Effector memory CD8-positive, alpha-beta T cell (primary cell): ENCODE data around the gene FAM20C.
"Not testable (repeated sequence)": the region's sequence is repeated elsewhere in the genome, so short reads cannot be mapped to it uniquely, and the experiment has no call there.

Experiments used
- ATAC-seq: fragments of 150-1000 bp; cut with Tn5 transposase; replicated peaks from 2 replicates; pipeline ENCODE4 v1.10.0; 2021; ENCODE audit warnings: mild to moderate bottlenecking, moderate library complexity
- DNase-seq, 3 experiments: peaks; one replicate each; pipeline ENCODE4 v3.0.0; 2021
- H3K27ac Mint-ChIP-seq, 2 donors: one replicate each; pipeline ENCODE4 v1.8.0; 2022; ENCODE audit warnings: mild to moderate bottlenecking in 2 of 2, mixed read lengths in 2 of 2, moderate library complexity in 2 of 2
- H3K27me3 Mint-ChIP-seq, 2 donors: one replicate each; pipeline ENCODE4 v1.8.0; 2022; ENCODE audit warnings: mixed read lengths in 2 of 2
- H3K36me3 Mint-ChIP-seq: one replicate; pipeline ENCODE4 v1.8.0; 2022; ENCODE audit warnings: mild to moderate bottlenecking, moderate library complexity, mixed read lengths; ENCODE audit not compliant: insufficient read depth
- H3K4me1 Mint-ChIP-seq, 2 donors: one replicate each; pipeline ENCODE4 v1.8.0; 2022; ENCODE audit warnings: low read depth in 2 of 2, mixed read lengths in 2 of 2
- H3K4me3 Mint-ChIP-seq, 2 donors: one replicate each; pipeline ENCODE4 v1.8.0; 2022; ENCODE audit warnings: mild to moderate bottlenecking in 2 of 2, mixed read lengths in 2 of 2, moderate library complexity in 2 of 2
- H3K9me3 Mint-ChIP-seq, 2 donors: one replicate each; pipeline ENCODE4 v1.8.0; 2022; ENCODE audit warnings: mixed read lengths in 2 of 2

Gene FAM20C

GRCh38 chr7:195010-195829, 2.8 kb downstream of the FAM20C start:
- H3K27me3 Mint-ChIP-seq: peaks cover 31 to 61% of the 10 kb centered on the region in 2 donors
- H3K9me3 Mint-ChIP-seq: no peaks in the 10 kb centered on the region
- no peaks in the 10 kb centered on the region for H3K36me3 Mint-ChIP-seq
- no peak overlapping the region for H3K27ac Mint-ChIP-seq
- H3K4me1 Mint-ChIP-seq: peaks cover 0 to 3% of the 10 kb centered on the region in 2 donors
- DNase-seq: no peak
- peak overlapping the region; percentile 29 to 31 for H3K4me3 Mint-ChIP-seq
- no peak for ATAC-seq

- peaks cover 0 to 3% of the 10 kb centered on the region in 2 donors for H3K4me1 Mint-ChIP-seq
- no peaks in the 10 kb centered on the region for H3K9me3 Mint-ChIP-seq
- H3K36me3 Mint-ChIP-seq: no peaks in the 10 kb centered on the region
- H3K27me3 Mint-ChIP-seq: peaks cover 29 to 56% of the 10 kb centered on the region in 2 donors
- ATAC-seq (no peak), DNase-seq (no peak)
- peak overlapping the region in 1 of 2 donors; percentile 31 for H3K4me3 Mint-ChIP-seq
- no peak overlapping the region for H3K27ac Mint-ChIP-seq
These were observed 3.4 kb downstream of the FAM20C start for GRCh38 chr7:195830-196128.

DNA sequence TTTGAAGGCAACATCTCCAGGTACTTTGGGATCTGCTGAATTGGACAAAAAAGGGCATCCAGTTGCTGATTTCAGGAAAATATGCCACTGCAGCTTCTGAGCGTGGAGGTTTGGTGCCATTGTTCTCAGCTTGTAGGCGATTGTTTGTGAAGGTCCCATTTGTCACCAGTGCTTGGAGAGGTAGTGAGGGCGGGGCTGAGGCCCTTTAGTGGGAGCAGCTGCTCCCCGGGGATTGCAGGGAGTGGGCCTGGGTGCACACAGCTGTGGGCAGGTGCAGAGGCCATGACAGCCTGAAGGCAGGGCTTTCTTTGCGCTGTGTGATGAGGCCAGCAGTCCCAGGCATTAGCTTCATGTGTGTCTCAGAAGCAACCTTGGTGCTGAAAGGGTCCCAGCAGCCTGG, 3.9 kb downstream of the FAM20C start:
- ATAC-seq (no peak), DNase-seq (no peak)
- H3K9me3 Mint-ChIP-seq: no peaks in the 10 kb centered on the region
- peak overlapping the region in 1 of 2 donors; percentile 31 for H3K4me3 Mint-ChIP-seq
- H3K27ac Mint-ChIP-seq: no peak overlapping the region
- peaks cover 0 to 2% of the 10 kb centered on the region in 2 donors for H3K4me1 Mint-ChIP-seq
- no peaks in the 10 kb centered on the region for H3K36me3 Mint-ChIP-seq
- peaks cover 29 to 51% of the 10 kb centered on the region in 2 donors for H3K27me3 Mint-ChIP-seq

- no peak for ATAC-seq
- H3K4me3 Mint-ChIP-seq: no peak overlapping the region
- H3K9me3 Mint-ChIP-seq: no peaks in the 10 kb centered on the region
- no peak for DNase-seq
- peaks cover 2 to 4% of the 10 kb centered on the region in 2 donors for H3K4me1 Mint-ChIP-seq
- H3K27me3 Mint-ChIP-seq: peaks cover 33 to 52% of the 10 kb centered on the region in 2 donors
- no peak overlapping the region for H3K27ac Mint-ChIP-seq
- H3K36me3 Mint-ChIP-seq: no peaks in the 10 kb centered on the region
These were observed 4.5 kb downstream of the FAM20C start for GRCh38 chr7:196778-197321.

- no peak overlapping the region for H3K4me3 Mint-ChIP-seq
- peaks cover 35 to 61% of the 10 kb centered on the region in 2 donors for H3K27me3 Mint-ChIP-seq
- no peak overlapping the region for H3K27ac Mint-ChIP-seq
- no peaks in the 10 kb centered on the region for H3K9me3 Mint-ChIP-seq
- H3K36me3 Mint-ChIP-seq: no peaks in the 10 kb centered on the region
- ATAC-seq (no peak), DNase-seq (no peak)
- H3K4me1 Mint-ChIP-seq: peaks cover 2 to 6% of the 10 kb centered on the region in 2 donors
These were observed 5.3 kb downstream of the FAM20C start for GRCh38 chr7:197413-198335.

DNA sequence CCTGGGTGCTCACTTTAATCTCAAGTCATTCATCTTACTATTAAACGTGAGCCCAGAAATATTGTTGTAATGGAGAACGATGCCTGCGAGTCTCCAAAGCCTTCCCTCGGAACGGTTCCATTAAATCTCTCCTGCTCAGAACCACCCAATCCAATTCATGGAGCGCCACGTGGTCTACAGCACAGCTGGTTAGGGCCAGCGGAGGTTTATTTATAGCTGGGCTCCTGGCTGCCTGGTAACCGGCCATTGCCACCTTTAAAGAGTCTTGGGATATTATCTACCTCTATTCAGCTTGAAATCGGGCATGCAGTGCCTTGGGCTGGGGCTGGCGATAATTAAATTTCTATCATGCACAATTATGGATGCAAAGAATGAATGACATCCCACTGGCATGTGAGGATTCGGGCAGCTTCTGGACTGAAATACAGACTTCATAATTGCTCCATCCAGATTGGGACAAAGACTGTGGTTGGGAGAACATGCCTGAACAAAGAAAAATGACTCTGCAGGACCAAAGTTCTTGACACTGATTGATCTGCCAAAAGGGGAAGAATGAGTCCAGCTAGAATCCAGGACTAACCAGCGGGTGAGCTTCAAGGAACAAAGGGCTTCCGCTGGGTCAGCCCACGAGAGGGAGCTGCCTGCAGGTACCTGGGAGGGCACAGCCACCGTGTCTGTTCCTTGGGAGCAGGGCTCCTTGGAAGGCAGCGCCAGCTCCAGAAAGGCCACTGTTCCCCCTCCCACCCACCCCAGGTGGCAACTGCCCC, 7.3 kb downstream of the FAM20C start:
- Mint-ChIP-seq H3K4me3 (no peak overlapping the region), H3K36me3 (no peaks in the 10 kb centered on the region), H3K27me3 (peaks cover 25 to 53% of the 10 kb centered on the region in 2 donors), H3K9me3 (no peaks in the 10 kb centered on the region), H3K4me1 (peaks cover 0 to 6% of the 10 kb centered on the region in 2 donors), H3K27ac (no peak overlapping the region)
- ATAC-seq: no peak
- DNase-seq: no peak

- Mint-ChIP-seq H3K4me3 (no peak overlapping the region), H3K27me3 (peaks cover 22 to 47% of the 10 kb centered on the region in 2 donors), H3K4me1 (peaks cover 0 to 6% of the 10 kb centered on the region in 2 donors), H3K27ac (no peak overlapping the region), H3K9me3 (no peaks in the 10 kb centered on the region), H3K36me3 (no peaks in the 10 kb centered on the region)
- no peak for DNase-seq
- ATAC-seq: no peak
These were observed 7.9 kb downstream of the FAM20C start for GRCh38 chr7:200290-200689.

DNA sequence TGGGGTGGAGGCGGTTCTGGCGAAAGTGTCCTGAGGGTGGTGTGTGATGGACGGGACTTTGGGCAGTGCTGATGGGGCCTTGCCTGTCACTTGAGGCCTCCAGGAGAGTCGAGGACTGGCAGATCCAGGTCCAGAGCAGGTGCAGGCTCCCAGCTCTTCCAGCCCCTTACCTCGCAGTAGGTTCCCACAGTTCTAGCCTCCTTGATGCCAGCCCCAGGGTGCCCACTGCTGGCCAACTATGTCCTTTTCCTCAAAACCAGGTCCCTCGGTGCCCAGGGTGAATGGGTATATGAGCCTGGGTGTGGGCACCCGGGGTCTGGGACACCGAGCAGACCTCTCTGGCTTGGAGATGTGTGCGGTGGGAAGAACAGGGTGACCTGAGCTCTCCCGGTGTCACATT, 8.3 kb downstream of the FAM20C start:
- no peak overlapping the region for H3K4me3 Mint-ChIP-seq
- no peaks in the 10 kb centered on the region for H3K36me3 Mint-ChIP-seq
- ATAC-seq (no peak), DNase-seq (no peak)
- H3K27ac Mint-ChIP-seq: no peak overlapping the region
- peaks cover 18 to 43% of the 10 kb centered on the region in 2 donors for H3K27me3 Mint-ChIP-seq
- peaks cover 0 to 6% of the 10 kb centered on the region in 2 donors for H3K4me1 Mint-ChIP-seq
- H3K9me3 Mint-ChIP-seq: no peaks in the 10 kb centered on the region

DNA sequence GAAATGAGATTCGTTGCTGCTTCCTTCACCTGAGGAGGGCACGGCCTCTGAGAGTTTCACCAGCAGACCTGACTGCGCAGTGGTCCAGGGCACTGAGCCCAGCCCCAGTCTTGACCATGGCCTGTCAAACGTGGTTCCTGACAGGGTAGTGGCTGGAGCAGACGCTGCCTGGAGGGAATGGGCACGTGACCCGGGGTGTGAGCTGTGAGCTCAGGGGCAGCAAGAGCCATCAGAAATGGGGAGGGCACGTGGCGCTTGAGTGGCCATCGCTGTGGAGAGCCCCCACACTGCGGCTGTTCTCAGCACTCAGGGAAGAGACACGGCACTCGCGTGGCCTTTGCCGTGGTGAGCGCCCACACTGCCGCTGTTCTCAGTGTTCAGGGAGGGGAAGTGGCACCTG, 12.0 kb downstream of the FAM20C start:
- no peaks in the 10 kb centered on the region for H3K9me3 Mint-ChIP-seq
- no peak overlapping the region for H3K27ac Mint-ChIP-seq

GRCh38 chr7:205115-206010, 13.0 kb downstream of the FAM20C start:
- H3K4me1 Mint-ChIP-seq: peaks cover 0 to 6% of the 10 kb centered on the region in 2 donors
- H3K27me3 Mint-ChIP-seq: peaks cover 6 to 17% of the 10 kb centered on the region in 2 donors
- no peak overlapping the region for H3K4me3 Mint-ChIP-seq
- ATAC-seq (no peak), DNase-seq (no peak)
- no peaks in the 10 kb centered on the region for H3K36me3 Mint-ChIP-seq
- H3K9me3 Mint-ChIP-seq: no peaks in the 10 kb centered on the region
- no peak overlapping the region for H3K27ac Mint-ChIP-seq

More for the DNA sequence above, 12.0 kb downstream of the FAM20C start:
- Mint-ChIP-seq H3K4me3 (no peak overlapping the region), H3K27me3 (peaks cover 6 to 17% of the 10 kb centered on the region in 2 donors), H3K36me3 (no peaks in the 10 kb centered on the region), H3K4me1 (peaks cover 0 to 6% of the 10 kb centered on the region in 2 donors)
- ATAC-seq (no peak), DNase-seq (no peak)

DNA sequence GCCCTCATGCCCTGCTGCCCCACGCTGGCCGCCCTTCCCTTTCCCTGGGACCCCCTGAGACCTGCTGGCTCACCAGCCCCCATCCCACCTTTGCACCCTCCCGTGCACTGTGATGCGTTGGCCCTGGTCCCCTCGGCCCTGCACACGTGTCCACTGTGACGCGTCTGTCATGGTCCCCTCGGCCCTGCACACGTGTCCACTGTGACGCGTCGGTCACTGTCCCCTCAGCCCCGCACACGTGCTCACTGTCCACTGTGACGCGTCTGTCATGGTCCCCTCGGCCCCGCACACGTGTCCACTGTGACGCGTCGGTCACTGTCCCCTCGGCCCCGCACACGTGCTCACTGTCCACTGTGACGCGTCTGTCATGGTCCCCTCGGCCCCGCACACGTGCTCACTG, 14.0 kb downstream of the FAM20C start:
- H3K36me3 Mint-ChIP-seq, H3K4me3 Mint-ChIP-seq, H3K9me3 Mint-ChIP-seq, H3K27ac Mint-ChIP-seq, DNase-seq, H3K4me1 Mint-ChIP-seq, ATAC-seq: not testable (repeated sequence)
- H3K27me3 Mint-ChIP-seq: peaks cover 6 to 17% of the 10 kb centered on the region in 2 donors

DNA sequence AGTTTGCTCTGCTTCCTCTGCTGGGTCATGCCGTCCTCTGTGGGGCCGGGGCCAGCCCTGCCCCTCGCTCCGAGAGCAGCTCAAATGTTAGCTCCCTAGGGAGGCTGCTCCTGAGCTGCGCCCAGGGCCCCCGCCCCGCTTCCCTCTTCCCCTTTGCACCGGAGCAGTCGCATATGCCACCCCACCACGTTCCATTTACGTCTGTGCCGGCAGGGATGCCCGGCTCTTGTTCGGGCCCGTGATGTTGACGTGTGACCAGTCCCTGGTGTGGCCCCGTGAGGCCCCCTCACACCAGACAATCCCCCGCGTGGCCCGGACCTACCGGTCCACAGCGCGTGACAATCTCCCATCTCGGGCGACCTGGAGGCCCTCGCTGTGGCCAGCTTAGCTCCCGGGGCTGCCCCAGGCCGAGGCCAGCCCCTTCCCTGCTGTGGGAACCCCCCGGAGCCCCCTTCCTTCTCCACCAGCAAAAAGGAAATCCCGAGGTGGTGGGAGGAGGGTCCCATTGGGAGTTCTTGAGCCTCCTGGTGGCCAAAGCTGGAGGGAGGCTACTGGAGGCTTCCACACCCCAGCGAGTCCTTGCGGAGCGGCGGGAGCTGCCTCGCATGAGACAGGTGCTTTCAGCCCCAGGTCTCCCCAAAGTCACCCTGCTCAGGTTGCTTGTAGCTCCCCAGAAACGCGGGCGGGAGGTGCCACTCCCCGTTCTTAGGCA, 15.2 kb downstream of the FAM20C start:
- no peaks in the 10 kb centered on the region for H3K4me1 Mint-ChIP-seq
- no peak overlapping the region for H3K27ac Mint-ChIP-seq
- no peak overlapping the region for H3K4me3 Mint-ChIP-seq
- ATAC-seq (no peak), DNase-seq (no peak)
- H3K9me3 Mint-ChIP-seq: no peaks in the 10 kb centered on the region
- peaks cover 0 to 5% of the 10 kb centered on the region in 2 donors for H3K27me3 Mint-ChIP-seq
- H3K36me3 Mint-ChIP-seq: no peaks in the 10 kb centered on the region
